Ovary (tissue), 9 donors: ENCODE measurements around the gene TGM5. TPM values are rescaled to one million over a fixed set of nuclear protein-coding genes. Genes with fewer than 3 reads are reported as not detected.
A peak's percentile ranks its signal among the peaks of the same experiment; 100 is the strongest.
"Not testable (repeated sequence)": the region's sequence is repeated elsewhere in the genome, so short reads cannot be mapped to it uniquely, and the experiment has no call there.

Source experiments
- DNase-seq, 5 donors: peaks; one replicate each; pipeline ENCODE4 v3.0.0-alpha.2; 2019 to 2020
- H3K27ac ChIP-seq, 2 donors: fragments of 200-600 bp; one replicate each; pipeline versions ENCODE4 v1.5.1 to v1.8.0; 2019 to 2022
- H3K27me3 ChIP-seq: fragments of 200-600 bp; one replicate; pipeline ENCODE4 v1.8.0; 2022
- H3K36me3 ChIP-seq: fragments of 200-600 bp; sonication (generic); one replicate; pipeline ENCODE4 v1.5.1; 2019
- H3K4me1 ChIP-seq: one replicate; pipeline ENCODE4 v1.8.1; 2013; ENCODE audit warnings: mild to moderate bottlenecking, moderate library complexity; ENCODE audit not compliant: insufficient read depth
- H3K4me3 ChIP-seq: fragments of 200-600 bp; sonication (generic); one replicate; pipeline ENCODE4 v1.5.1; 2017
- H3K9me3 ChIP-seq, 2 donors: fragments of 200-600 bp in 1 of 2; sonication (generic) in 1 of 2; one replicate each; pipeline versions ENCODE4 v1.5.1 to v1.8.1; 2013 to 2019; ENCODE audit warnings: mild to moderate bottlenecking in 1 of 2, moderate library complexity in 1 of 2
- EP300 ChIP-seq: sonication (generic); formaldehyde crosslinking; IDR thresholded peaks from one replicate; pipeline ENCODE4 v1.6.1; 2017; ENCODE audit warnings: antibody characterized with exemption
- POLR2A ChIP-seq: fragments of 450-650 bp; IDR thresholded peaks from one replicate; pipeline ENCODE4 v1.6.1; 2017; ENCODE audit warnings: antibody characterized with exemption, mild to moderate bottlenecking, moderate library complexity
- WGBS, 3 donors: extraction: QIAGEN DNeasy Blood & Tissue Kit in 1 of 3; methylation state at CpG; one replicate each; pipeline versions ENCODE4 v1.1.5 to v1.1.7; 2013 to 2017; 5-methylcytosine and 5-hydroxymethylcytosine counted together
- intact Hi-C, 4 donors: fragments of 100-400 bp; cut with DNase I; formaldehyde crosslinking; loops; one replicate each; pipeline versions ENCODE4 v1.11.0 to v1.15.1; 2022 to 2023
- polyA plus RNA-seq, 2 donors: library from polyadenylated mRNA; stranded (reverse); fragments of 200-250 nt in 1 of 2; fragments of 350-450 nt in 1 of 2; fragmentation: Illumina TruSeq in 1 of 2; extraction: RNeasy Lipid Tissue Mini Kit (QIAGEN cat#74804) in 1 of 2; gene quantifications; one replicate each; pipeline ENCODE4 v1.2.3, GENCODE V29; 2013 to 2014
- total RNA-seq, 7 donors: library from RNA; depleted of rRNA in 2 of 7; stranded (reverse); fragments of >200 nt in 2 of 7; fragmentation: NEBNext Ultra II Directional in 3 of 7; extraction: Animal tissue kit (Norgen Biotek cat#: 25700) in 3 of 7; gene quantifications; one replicate each; pipeline versions ENCODE4 v1.1.0 to v1.2.4, GENCODE V29; 2016 to 2023
- TF ChIP-seq, protein P1 (sequence below), 3 donors: fragments of 450-650 bp in 2 of 3; fragments of 200-600 bp in 1 of 3; IDR thresholded peaks; one replicate each; pipeline versions ENCODE4 v1.5.1 to v1.8.0; 2016 to 2022; ENCODE audit warnings: antibody characterized with exemption in 3 of 3, mild to moderate bottlenecking in 1 of 3
- donor health status: DM: no; HTN: no; CAD: no; lungs with moderate emphysema.
- donor health status: DM: no; HTN: no; CAD: no.
- donor health status: Bipolar disorder and iron deficiency.
- donor health status: DM: yes; HTN: yes; CAD: no.
- donor health status: DM: no; HTN: no; CAD: no.
- donor health status: DM: yes; HTN: yes; CAD: no.

Gene TGM5
- total and polyA plus RNA-seq, 9 donors: not detected

DNA sequence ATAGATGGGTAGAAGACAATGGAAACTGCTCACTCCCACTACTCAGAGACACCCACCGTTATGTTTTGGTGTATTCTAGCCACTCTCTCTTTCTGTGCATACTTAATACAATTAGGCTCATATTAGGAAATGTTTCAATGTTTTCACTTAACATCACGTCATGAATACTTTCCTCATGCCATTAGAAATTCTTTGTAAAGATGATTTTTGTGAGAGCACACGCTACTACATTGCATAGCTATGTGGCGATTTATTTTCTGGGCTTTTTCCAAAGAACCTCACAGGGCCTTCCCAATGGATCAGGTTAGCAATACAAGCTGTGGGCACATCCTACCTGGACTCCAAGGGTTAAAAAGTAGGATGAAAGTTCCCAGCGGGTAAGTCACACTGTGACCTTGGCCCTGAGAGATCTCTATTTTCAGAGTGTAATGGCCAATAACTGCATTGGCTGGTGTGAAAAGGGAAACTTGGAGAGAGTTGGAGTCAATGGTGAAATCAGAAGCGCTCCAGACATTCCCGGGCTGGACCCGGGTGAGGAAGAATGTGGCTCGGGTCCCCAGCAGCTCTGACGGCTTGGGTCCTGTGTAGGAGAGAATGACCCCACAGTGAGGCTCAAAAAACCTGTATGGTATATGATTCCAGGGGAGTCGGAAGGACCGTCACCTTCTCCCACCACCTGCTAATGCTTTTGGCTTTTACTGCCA lies 25.8 kb upstream of the TGM5 start:
- H3K27ac ChIP-seq: no peak overlapping the region
- no peak for TF ChIP-seq EP300
- TF ChIP-seq POLR2A: no peak
- TF ChIP-seq, protein P1, sequence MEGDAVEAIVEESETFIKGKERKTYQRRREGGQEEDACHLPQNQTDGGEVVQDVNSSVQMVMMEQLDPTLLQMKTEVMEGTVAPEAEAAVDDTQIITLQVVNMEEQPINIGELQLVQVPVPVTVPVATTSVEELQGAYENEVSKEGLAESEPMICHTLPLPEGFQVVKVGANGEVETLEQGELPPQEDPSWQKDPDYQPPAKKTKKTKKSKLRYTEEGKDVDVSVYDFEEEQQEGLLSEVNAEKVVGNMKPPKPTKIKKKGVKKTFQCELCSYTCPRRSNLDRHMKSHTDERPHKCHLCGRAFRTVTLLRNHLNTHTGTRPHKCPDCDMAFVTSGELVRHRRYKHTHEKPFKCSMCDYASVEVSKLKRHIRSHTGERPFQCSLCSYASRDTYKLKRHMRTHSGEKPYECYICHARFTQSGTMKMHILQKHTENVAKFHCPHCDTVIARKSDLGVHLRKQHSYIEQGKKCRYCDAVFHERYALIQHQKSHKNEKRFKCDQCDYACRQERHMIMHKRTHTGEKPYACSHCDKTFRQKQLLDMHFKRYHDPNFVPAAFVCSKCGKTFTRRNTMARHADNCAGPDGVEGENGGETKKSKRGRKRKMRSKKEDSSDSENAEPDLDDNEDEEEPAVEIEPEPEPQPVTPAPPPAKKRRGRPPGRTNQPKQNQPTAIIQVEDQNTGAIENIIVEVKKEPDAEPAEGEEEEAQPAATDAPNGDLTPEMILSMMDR (IDR thresholded peaks at IDR 0.05): no peak
- no peak overlapping the region for H3K4me3 ChIP-seq
- no peak for DNase-seq
- no peaks in the 10 kb centered on the region for H3K27me3 ChIP-seq
- intact Hi-C loops: no loop called here
- no peaks in the 10 kb centered on the region for H3K4me1 ChIP-seq
- 32 to 34% (median 34%) methylated on average over 12 of the region's 12 CpGs for WGBS, 3 donors
- no peaks in the 10 kb centered on the region for H3K36me3 ChIP-seq
- no peaks in the 10 kb centered on the region for H3K9me3 ChIP-seq

DNA sequence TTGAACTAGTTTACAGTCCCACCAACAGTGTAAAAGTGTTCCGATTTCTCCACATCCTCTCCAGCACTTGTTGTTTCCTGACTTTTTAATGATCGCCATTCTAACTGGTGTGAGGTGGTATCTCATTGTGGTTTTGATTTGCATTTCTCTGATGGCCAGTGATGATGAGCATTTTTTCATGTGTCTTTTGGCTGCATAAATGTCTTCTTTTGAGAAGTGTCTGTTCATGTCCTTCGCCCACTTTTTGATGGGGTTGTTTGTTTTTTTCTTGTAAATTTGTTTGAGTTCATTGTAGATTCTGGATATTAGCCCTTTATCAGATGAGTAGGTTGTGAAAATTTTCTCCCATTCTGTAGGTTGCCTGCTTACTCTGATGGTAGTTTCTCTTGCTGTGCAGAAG lies 22.9 kb upstream of the TGM5 start:
- H3K36me3 ChIP-seq, H3K9me3 ChIP-seq, DNase-seq, intact Hi-C loops, H3K27me3 ChIP-seq, H3K4me3 ChIP-seq, H3K27ac ChIP-seq, H3K4me1 ChIP-seq: not testable (repeated sequence)
- WGBS, 3 donors: 97 to 99% (median 98%) methylated on average over 2 to 3 of the region's 3 CpGs

DNA sequence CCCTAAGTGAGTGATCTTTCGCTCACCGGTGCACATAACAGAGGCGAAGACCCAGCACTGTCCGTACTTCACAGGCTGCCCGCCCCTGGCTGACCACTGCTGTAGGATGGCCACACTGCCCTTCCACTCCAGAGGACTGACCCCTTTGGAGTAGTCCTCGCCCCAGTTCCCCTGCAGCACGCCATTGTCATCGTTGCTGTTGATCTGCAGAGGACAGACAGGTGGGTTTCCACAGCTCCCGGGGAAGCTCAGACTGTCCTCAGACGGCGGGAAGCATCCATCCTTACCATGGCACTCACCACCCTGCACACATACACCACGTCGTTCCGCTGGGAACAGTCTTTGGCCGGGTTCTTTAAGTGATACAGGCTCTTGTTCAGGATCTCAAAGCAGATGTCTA lies 20.5 kb upstream of the TGM5 start:
- intact Hi-C loops: no loop called here
- H3K4me3 ChIP-seq: no peak overlapping the region

DNA sequence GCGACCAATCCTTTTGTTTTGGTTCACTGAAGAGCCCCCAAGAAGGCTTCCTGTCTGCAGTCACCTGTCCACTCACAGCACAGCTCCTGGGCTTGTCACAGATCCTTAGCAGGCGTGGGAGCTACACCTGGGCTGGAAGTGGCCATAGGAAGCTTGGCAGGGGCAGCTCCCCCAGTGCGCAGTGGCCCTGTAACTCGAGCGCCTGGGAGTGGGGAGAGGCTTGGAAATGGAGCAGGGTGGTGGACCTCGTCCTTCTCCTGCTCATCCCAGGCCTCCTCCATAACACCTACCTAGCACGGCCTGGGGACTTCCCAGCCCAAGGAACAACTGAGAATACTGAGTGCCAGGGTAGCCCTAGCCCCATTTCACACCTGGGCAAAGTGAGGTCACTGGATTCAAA lies 19.3 kb upstream of the TGM5 start:
- 53 to 60% (median 58%) methylated on average over 7 of the region's 7 CpGs for WGBS, 3 donors
- no peak for TF ChIP-seq EP300
- TF ChIP-seq, protein P1 (IDR thresholded peaks at IDR 0.05): no peak
- no peak for TF ChIP-seq POLR2A
- no peaks in the 10 kb centered on the region for H3K9me3 ChIP-seq
- no peak for DNase-seq
- no peak overlapping the region for H3K4me3 ChIP-seq
- no peaks in the 10 kb centered on the region for H3K4me1 ChIP-seq
- no peaks in the 10 kb centered on the region for H3K36me3 ChIP-seq
- H3K27me3 ChIP-seq: no peaks in the 10 kb centered on the region
- H3K27ac ChIP-seq: no peak overlapping the region
- intact Hi-C loops: no loop called here

More for the DNA sequence above, 20.5 kb upstream of the TGM5 start:
- Histone ChIP-seq H3K36me3 (no peaks in the 10 kb centered on the region), H3K4me1 (no peaks in the 10 kb centered on the region), H3K27ac (no peak overlapping the region), H3K9me3 (no peaks in the 10 kb centered on the region), H3K27me3 (no peaks in the 10 kb centered on the region)
- 59 to 72% (median 69%) methylated on average over 15 of the region's 15 CpGs for WGBS, 3 donors
- DNase-seq: no peak
- TF ChIP-seq EP300 (no peak), POLR2A (no peak)
- TF ChIP-seq, protein P1 (IDR thresholded peaks at IDR 0.05): no peak

DNA sequence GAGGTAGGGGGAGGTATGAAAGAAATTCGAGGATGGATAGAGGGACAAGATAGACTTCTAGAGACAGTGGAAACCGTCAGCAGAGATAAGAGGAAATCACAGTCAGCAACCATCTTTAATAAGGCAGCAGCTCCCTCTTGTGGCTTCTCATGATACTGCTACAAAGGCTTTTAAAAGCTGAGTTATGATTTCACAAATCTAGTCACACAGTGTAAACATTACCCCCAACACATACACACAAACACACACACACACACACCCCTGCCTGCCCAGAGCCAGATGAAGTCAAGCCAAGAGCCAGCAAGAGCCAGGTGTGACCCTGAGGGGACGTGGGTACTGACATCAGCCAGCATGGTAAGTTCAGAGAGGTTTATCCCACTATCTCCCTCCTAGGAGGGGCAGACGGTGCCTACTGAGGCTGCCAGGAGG lies 18.9 kb upstream of the TGM5 start:
- H3K9me3 ChIP-seq: no peaks in the 10 kb centered on the region
- TF ChIP-seq EP300 (no peak), POLR2A (no peak)
- TF ChIP-seq, protein P1 (IDR thresholded peaks at IDR 0.05): peak; percentile 15 to 56 (median 50)
- no peak overlapping the region for H3K4me3 ChIP-seq
- intact Hi-C loops: no loop called here
- WGBS, 3 donors: 4 to 8% (median 6%) methylated on average over 4 of the region's 4 CpGs
- peak in 1 of 5 donors; percentile 44 for DNase-seq
- no peaks in the 10 kb centered on the region for H3K4me1 ChIP-seq
- H3K27me3 ChIP-seq: no peaks in the 10 kb centered on the region
- no peaks in the 10 kb centered on the region for H3K36me3 ChIP-seq
- H3K27ac ChIP-seq: no peak overlapping the region
